Activated gamma-delta T cell (primary cell): ENCODE measurements around the gene FOXL3.

Experiments used
- DNase-seq: peaks from one replicate; lab custom pipeline; 2025; lab: John Stamatoyannopoulos, UW

FOXL3 gene

GRCh38 chr7:338295-339061 is 48.5 kb downstream of the FOXL3 start:
- DNase-seq, result no peak

- DNase-seq, result no peak
Measured at GRCh38 chr7:339062-339342, 49.0 kb downstream of the FOXL3 start.

- no peak for DNase-seq
Measured at GRCh38 chr7:339696-340095, 49.7 kb downstream of the FOXL3 start.

- no peak for DNase-seq
Measured at GRCh38 chr7:340200-340937, 50.4 kb downstream of the FOXL3 start.
